ENCODE data around the gene MAP1LC3B.
A peak's percentile ranks its signal among the peaks of the same experiment; 100 is the strongest.

The MAP1LC3B gene

DNA sequence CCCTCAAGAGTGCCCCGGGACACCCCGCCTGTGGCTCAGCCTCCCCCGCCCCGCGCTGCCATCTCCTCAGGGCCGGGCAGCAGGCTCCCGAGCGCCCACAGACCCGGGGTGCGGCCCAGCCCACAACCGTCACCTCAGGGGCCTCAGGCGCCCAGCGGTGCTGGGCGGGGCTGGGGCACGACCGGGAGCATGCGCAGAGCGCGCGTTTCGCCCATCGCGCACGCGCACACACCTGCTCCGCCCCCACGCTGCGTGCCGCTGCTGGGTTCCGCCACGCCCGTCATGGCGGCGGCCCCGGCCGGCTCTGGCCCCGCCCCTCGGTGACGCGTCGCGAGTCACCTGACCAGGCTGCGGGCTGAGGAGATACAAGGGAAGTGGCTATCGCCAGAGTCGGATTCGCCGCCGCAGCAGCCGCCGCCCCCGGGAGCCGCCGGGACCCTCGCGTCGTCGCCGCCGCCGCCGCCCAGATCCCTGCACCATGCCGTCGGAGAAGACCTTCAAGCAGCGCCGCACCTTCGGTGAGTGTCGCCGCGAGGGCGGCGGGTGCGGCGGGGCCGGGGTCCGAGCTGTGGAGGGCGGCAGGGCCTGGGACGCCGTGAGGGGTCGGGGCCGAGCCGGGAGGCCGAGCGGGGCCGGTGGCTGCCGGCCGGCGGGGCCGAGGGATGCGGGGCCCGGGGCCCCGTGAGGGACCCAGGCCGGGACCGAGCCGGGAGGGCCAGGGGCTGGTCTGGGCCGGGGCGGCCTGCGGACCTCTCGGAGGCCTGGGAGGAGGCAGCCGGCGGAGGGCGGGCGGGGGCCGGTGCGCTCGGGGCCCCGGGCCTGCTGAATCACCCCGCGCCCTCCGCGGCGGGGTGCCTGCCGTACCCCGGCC is at the start of gene MAP1LC3B:
Gene MAP1LC3B, plus strand, starts transcription at position 387 of the 871 bp plus-strand sequence. Its CDS starts 92 bp downstream, at position 479.
- DNase-seq = peak; percentile 33 to 98 (median 94)

DNA sequence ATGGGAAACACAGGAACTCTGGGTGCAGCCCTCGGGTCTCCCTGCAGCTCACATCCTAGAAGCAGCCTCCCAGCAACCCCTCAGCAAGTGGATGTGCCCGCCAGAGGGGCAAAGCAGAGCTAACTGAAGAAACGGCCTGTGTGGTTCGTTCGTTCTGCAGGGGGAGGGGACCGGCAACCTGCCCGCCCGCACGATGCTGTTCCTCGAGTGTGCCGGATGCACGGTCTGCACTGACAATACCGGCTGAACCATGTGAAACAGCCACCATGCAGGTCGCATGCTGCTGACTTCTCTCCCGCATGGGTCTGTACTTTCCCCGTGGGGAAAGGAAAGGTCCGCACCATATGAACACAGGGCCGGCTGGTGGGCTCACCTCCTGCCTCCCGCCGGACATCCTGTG is 49.6 kb upstream of the MAP1LC3B start:
- DNase-seq = no peak

DNA sequence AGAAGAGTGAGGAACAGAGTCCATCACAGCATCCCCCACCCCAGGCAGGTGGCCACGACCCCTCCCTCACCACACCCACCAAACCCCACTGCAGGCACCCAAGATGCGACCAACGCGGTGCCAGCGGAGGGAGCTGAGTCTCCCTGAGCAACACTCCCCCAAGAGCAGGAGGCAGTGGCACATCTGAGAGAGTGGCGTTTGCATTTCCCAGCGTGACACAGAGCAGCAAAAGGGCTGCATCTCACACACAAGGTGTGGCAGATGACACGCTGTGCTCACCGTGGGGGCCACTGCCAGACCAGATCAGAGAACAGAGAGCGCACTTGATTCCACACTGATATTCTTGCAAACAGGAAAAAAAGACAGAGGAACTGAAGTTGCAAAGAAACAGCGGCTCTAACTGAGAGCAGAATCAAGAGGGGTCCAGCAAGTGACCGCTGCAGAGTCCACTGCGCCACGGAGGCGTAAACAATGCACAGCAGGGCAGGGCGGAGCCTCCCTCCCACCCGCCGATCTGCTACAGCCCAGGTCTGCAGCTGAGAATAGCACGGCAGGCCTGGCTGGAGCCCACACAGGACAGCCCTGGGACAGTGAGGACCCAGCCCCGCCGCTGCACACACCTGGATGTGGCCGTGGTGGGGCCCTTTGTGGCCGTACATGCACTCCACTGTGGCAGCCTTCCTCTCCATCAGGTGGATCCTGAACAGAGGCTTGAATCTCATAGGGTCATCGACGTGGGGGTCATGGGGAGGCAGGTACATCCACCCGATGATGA is 49.0 kb upstream of the MAP1LC3B start:
- no peak for DNase-seq

DNA sequence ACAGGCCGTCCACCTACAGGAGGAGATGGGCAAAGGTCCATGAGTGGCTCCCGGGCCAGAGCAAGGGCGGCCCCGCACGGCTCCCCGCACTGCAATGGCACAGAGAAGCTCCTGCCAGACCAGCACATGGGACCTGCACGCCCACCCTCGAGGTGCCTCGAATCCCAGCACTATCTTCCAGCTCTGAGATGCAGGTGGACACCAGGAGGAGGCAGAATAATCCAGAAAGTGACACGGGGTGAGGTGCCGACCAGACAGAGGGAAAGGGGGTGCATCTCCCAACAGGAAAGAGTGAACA is 48.4 kb upstream of the MAP1LC3B start:
- no peak for DNase-seq

DNA sequence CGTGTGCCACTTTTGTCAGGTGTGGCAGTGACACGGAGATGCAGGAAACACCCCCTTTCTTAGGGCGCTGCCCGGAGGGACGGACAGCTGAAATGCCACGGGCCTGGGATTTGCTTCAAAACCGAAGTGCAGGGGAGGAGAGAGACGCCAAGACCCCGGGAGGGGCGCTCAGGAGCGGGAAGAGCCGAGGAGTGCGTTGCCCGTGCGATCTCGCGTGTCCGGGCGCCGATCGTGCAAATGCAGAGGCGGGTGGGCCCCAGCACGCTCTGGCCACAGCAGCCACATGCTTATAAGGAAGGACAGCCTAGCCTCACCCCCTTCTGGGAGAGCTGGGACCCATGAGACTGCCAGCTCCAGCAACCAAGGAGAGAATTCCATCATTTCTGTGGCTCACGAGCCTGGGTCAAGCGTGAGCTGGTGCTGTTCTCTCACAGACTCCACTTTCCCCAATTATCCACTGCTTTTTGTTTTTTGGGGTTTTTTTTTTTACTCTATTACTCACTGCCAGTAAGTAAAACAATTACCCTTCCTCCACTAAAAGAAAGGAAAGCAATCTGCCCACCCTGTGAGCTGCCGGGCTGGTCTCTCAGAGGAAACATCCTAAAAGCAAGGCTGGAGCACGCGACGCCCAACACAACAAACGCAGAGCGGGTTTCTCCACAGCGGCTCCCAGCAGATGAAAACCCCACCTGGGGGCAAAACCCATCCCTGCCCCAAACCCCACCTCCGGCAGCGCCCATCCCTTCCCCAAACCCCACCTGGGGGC is 47.8 kb upstream of the MAP1LC3B start:
- no peak for DNase-seq

DNA sequence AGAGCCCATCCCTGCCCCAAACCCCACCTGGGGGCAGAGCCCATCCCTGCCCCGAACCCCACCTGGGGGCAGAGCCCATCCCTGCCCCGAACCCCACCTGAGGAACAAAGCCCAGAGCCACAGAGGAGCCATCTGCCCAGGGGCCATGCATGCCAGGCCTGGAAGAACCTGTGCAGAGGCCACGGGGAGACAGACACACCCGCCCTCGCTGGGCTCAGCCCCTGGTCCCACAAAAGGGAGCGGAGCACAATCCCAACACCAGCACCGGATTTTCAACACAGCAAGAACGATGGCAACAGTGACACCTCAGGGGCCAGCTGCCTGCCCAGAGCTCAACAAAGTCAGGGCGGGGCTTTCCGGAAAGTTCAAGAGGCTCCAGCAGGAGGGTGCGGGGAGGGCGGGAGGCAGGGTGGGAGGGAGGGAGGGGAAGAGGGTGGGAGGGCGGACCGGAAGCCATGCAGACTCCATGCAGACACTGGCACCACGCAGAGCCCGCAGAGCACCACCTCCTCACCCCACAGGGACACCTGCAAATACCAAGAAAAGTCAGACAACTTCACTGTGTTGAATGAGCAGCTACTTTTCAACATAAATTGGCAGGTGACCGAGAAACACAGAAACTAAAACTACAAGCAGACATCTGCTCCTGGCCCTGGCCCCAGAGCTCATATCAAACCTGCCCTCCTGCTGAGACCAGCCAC is 47.1 kb upstream of the MAP1LC3B start:
- DNase-seq = no peak

DNA sequence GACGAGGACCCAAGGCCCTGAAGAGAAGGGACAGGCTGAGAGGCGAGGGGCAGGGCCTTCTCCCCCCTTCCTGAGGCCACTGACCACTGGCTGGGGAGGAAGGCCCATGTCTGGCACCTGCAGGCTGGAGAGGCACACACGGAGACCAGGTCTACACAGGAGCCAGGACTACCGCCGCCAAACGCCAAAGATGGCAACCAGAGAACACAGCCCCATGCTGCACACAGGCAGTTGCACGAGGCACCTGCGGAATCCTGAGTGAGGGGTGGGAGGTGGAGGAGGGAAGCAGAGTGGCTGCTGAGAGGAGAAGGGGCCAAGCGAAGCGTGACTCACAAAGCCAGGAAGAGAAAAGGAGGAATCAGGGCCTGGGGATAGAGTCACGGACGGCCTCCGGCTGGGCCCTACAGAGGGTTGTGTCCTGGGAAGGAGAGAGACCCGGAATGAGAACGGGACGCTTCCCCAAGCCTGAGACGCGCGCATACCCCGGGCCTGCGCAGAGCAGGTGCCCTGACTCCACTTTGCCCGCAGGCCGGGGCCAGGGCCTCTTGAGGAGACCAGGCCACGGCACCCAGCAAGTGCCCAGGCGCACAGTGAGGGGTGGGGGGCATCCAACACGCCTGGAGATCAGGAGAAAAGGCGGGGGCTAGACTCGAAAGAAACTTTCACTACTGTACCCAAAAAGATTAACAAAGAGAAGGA is 46.3 kb upstream of the MAP1LC3B start:
- DNase-seq = no peak

DNA sequence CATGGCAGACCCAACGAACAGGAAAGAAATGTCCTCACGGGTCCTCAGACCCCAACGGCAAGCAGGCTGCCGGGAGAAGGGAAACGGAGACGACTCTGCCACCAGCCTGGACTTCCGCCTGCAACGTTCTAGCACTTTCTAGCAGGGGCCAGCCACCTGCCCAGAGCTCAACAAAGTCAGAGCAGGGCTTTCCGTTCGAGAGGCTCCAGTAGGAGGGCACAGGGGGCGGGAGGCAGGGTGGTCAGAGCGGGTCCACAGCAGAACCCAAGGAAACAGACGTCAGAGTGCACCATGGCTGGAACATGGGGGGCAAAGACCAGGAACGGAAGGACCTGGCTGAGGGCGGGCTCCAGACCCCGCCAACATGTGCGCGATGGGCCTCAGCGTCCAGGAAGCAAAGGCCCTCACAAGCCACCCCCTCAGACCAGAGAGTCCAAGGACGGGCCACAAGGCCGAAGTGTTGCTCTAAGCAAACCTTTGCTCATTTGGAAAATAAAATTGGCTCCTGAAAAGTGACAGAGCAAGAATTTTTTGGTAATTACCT is 45.5 kb upstream of the MAP1LC3B start:
- DNase-seq = no peak

DNA sequence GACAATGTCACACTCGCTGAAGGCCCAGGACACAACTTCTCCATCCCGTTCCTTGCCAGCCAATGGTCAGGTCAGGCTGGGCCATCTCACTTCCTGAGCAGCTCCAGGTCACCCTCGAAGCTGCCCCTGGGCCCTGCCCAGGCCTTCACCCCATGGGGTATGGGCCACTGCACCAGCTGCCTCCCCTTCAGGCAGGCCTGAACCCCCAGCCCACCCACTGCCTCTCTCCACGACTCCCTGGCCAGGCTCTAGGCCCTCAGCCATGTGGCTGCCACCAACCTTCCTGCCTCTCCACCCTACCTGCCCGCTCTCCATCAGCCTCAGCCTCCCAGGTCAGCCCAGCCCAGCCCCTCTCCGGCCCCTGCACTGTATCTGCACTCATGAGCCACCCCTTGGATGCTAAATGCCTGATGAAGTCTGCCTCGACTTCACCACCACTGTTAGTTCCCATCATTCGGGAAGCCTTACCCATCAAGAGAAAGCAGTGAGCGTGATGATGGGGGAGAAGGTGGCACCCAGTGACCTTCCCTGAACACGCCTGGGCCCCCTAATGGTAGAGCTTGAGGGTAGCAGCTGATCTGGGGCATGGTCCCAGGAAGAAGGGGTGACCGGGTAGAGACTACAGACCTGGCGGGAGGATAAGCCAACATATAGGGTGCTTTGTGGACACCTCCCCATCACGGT is 44.1 kb upstream of the MAP1LC3B start:
- DNase-seq = no peak

DNA sequence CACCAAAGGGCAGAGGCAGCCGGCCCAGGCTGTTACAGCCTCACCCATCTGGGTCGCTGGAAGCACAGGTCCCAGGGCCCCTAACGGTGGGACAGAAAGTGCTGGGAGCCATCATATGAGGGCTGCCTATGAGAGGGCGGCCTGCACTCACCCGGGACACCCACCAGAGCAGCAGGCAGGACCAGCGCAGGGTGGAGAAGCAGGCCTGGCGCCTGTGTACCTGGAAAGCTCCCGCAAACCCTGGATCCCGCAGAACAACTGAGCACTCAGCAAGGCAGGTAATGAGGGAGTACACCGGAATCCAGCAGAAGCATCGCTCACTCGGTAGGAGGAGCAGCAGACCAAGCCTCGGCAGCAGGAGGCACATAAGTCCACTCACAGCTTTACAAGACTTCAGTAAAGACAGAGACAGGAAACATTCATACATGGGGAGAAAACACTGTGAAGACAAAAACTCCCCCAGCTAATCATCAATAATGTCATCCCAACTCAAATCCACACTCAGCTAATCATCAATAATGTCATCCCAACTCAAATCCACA is 43.4 kb upstream of the MAP1LC3B start:
- no peak for DNase-seq

DNA sequence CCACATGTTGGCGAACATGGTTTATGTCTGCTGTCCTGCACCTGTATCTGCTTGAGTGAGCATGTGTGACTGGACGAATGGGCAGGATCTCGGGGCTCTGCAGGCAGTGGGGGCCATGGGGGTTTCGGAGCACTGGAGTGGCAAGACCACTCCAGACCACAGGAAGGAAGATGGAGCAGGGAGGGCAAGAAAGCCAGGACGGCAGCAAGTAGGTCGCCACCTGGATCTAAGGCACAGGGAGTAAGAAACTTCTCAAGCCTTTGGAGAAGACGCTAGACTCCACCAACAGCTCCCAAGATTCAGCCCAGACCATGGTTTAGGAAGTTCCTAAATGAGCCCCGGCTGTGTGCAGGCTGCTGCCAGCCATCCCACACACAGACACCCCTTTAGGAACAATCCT is 42.1 kb upstream of the MAP1LC3B start:
- DNase-seq = no peak

DNA sequence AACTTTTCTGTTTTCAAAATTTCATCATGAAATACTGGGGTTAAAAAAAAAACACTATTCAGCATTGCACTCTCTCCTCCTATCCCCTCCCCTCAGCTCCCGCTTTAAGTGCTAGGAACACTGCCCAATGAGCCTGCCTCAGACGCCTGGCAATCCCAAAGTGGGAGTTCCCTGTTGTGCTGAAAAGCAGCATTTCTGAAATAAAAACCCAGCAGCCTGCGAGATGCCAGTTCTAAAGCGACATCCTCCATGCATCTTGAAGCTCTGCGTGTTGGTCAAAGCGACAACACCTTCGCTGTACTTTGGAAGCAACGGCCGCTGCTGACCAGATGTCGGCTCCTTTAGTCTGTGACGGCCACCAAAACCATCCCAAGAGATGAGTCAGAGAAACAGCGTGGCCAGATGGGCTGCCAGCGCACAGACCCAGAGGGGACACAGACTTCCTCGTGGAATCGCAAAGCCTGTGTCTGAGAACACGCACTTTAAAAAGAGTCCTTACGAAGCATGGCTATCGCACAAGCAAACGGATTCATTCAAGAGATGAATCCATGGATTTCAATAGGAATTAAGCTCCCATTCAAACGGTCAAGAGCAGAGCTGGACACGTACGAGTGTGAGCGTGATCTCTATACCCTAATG is 41.3 kb upstream of the MAP1LC3B start:
- peak in 35 of 56 donors; percentile 6 to 68 (median 39) for DNase-seq

DNA sequence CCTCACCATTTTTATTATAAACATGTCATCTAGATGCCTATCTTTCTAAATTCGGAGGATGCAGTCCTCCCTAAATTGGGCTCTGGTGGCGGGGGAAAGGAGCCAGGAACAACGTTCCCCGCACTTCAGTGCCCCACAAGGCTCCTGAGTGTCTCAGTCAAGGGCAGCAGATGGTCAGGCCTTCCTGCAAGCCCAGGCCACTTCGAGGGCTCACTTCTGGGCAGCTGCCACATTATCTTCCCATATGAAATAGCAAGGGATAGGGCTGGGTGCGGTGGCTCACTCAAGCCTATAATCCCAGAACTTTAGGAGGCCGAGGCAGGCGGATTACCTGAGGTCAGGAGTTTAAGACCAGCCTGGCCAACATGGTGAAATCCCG is 40.8 kb upstream of the MAP1LC3B start:
- DNase-seq = no peak

DNA sequence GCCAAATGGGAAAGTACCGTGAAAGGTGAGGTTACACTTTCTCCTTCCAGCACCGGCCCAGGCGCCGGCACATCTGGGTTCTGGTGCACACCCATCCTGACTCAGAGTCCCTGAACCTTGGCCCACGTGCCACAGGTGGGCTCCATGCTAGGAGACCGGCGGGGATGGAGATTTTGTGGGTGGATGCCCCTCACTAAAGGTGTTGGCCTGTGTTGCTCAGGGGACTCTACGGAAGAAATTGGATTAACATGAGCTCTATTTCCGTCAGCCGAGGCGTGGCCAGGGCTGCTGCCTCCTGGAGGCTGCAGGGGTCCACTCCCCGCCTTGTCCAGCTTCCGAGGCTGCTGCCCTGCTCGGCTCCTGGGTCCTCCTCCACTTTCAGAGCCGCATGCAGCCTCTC is 39.3 kb upstream of the MAP1LC3B start:
- no peak for DNase-seq

DNA sequence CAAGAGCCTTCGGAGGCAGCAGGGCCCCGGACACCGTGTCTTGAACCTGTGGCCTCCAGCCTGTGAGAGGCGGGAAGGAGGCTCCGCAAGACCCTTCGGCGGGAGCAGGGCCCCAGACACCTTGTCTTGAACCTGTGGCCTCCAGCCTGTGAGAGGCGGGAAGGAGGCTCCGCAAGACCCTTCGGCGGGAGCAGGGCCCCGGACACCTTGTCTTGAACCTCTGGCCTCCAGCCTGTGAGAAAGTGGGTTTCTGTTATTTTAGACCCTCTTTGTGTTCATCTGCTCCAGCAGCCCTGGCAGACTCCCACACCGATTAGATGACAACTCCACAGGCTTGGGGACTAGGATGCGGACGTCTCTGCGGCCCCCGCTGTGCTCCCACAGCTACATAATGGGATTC is 38.5 kb upstream of the MAP1LC3B start:
- no peak for DNase-seq

DNA sequence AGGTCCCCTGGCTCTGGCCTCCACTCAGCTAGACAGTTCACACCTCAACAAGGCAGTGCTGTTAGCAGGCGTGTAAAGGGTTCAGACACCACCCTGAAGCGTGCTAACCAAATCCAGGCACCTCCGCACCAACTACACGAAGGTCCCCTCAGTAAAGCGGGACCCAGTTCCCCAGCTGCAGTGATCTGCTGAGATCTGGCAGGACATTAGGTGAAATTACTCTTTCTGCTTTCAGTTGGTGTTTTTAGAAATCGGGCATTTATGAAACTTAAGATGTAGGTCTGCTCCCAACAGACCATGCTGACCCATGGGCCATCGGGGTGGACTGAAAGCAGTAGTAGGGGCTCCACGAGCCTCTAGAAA is 35.7 kb upstream of the MAP1LC3B start:
- DNase-seq = no peak

DNA sequence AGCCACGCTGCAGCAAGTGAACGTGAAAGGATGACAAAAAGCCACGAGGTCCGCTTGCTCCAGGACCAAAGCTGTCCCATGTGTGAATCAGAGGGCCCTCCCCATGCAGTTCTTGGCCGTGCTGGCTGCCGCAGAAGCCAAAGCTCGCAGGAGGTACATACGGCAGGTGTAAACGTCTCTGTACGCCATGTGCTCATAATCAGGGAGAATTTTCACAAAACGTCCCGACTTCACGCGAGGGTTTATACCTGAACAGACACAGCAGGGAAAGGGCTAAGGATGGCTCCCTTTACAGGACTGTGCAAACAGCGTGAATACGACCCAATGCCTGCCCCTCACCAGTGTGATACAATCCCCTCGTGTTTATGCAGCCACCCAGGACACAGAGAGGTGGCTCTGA is 33.9 kb upstream of the MAP1LC3B start:
- DNase-seq = no peak

DNA sequence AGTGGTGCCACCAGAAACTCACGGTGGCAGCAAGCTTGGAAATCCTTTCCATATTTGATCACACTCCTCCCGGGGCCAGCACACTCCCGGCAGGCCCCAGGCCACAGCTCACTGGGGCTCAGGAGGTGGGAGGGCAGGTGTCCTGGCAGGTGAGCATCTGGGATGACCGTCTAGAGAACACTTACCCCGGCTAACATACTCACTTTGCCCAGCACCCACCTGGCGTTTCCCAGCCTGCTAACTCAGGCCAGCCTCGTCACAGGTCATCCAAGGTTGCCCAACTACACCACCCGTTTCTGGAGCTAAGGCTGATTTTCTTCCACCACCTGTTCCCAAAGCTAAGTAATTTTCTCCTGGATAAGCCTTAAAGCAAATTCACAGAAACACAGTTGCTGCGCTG is 33.4 kb upstream of the MAP1LC3B start:
- no peak for DNase-seq

DNA sequence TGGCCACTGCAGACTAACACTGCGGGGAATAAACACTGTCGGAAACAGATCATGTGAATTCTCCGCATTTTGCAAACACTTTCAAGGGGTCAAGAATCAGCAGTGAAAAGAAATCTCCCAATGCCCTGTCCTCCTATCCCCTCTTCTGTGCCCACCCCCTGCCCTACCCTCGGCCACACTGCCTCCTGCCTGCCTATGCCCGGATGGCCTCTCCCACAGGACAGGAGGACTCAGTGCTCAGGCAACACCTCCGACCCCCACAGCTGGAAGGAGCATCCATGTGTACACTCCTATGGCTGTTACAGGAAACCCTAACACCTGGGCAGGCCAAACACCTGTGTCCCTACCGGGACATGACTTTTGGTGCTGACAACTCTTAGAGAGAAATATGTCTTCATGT is 33.0 kb upstream of the MAP1LC3B start:
- DNase-seq = no peak
